H1 (cell line): ENCODE measurements around the gene PHACTR1.

ENCODE experiments used
- BRCA1 ChIP-seq: IDR thresholded peaks from 2 replicates; pipeline ENCODE4 v1.6.1; 2012; ENCODE audit warnings: low read depth, low read length, improper control_type of control experiment
- CEBPB ChIP-seq: IDR thresholded peaks from 2 replicates; pipeline ENCODE4 v1.6.1; 2012; ENCODE audit warnings: low read depth, low read length
- CTCF ChIP-seq, 3 experiments: IDR thresholded peaks; 1 replicate in 2 of 3; 2 replicates in 1 of 3; pipeline versions ENCODE4 v1.5.1 to v1.6.1; 2011; ENCODE audit warnings: low read length in 3 of 3, mild to moderate bottlenecking in 3 of 3, inconsistent platforms in 2 of 3, low read depth in 1 of 3, moderate library complexity in 1 of 3; ENCODE audit not compliant: insufficient read depth in 1 of 3; ENCODE audit errors: control extremely low read depth in 1 of 3
- EZH2 ChIP-seq: fragments of 200-600 bp; sonication (generic); IDR thresholded peaks from 2 replicates; pipeline ENCODE4 v1.7.1; 2012; ENCODE audit warnings: low read depth, mild to moderate bottlenecking, moderate library complexity, low read length, inconsistent platforms; ENCODE audit not compliant: severe bottlenecking
- JUN ChIP-seq: IDR thresholded peaks from 2 replicates; pipeline ENCODE4 v1.6.1; 2011; ENCODE audit warnings: low read depth, mild to moderate bottlenecking, improper control_type of control experiment, low read length
- NANOG ChIP-seq: IDR thresholded peaks from 2 replicates; pipeline ENCODE4 v1.6.1; 2011; ENCODE audit warnings: low read length, low read depth, mild to moderate bottlenecking, inconsistent platforms; ENCODE audit not compliant: insufficient read depth, poor library complexity, severe bottlenecking
- POLR2A ChIP-seq, 2 experiments: IDR thresholded peaks; 1 replicate in 1 of 2; 2 replicates in 1 of 2; pipeline ENCODE4 v1.6.1; 2011; ENCODE audit warnings: low read depth in 2 of 2, low read length in 2 of 2, mild to moderate bottlenecking in 2 of 2; ENCODE audit errors: control extremely low read depth in 1 of 2
- RAD21 ChIP-seq, 2 experiments: IDR thresholded peaks in 1 of 2; conservative IDR thresholded peaks in 1 of 2; 2 replicates each; pipeline ENCODE4 v1.6.1; 2011; ENCODE audit warnings: low read depth in 2 of 2, low read length in 2 of 2, improper control_type of control experiment in 1 of 2, inconsistent platforms in 1 of 2, mild to moderate bottlenecking in 1 of 2, moderate library complexity in 1 of 2
- SIN3A ChIP-seq, 2 experiments: IDR thresholded peaks in 1 of 2; conservative IDR thresholded peaks in 1 of 2; 2 replicates each; pipeline ENCODE4 v1.6.1; 2011 to 2012; ENCODE audit warnings: low read length in 2 of 2, improper control_type of control experiment in 1 of 2, low read depth in 1 of 2, mild to moderate bottlenecking in 1 of 2
- TEAD4 ChIP-seq: IDR thresholded peaks from 2 replicates; pipeline ENCODE4 v1.6.1; 2012; ENCODE audit warnings: low read depth, low read length, inconsistent platforms, mixed read lengths
- YY1 ChIP-seq: IDR thresholded peaks from 2 replicates; pipeline ENCODE4 v1.6.1; 2011; ENCODE audit warnings: low read depth, mild to moderate bottlenecking, low read length
- ZNF274 ChIP-seq: IDR thresholded peaks from 2 replicates; pipeline ENCODE4 v1.7.0; 2012; ENCODE audit warnings: low read length, borderline replicate concordance; ENCODE audit errors: extremely low read depth
- TF ChIP-seq, protein P1 (sequence below): IDR thresholded peaks from 2 replicates; pipeline ENCODE4 v1.6.1; 2012; ENCODE audit warnings: inconsistent platforms

DNA sequence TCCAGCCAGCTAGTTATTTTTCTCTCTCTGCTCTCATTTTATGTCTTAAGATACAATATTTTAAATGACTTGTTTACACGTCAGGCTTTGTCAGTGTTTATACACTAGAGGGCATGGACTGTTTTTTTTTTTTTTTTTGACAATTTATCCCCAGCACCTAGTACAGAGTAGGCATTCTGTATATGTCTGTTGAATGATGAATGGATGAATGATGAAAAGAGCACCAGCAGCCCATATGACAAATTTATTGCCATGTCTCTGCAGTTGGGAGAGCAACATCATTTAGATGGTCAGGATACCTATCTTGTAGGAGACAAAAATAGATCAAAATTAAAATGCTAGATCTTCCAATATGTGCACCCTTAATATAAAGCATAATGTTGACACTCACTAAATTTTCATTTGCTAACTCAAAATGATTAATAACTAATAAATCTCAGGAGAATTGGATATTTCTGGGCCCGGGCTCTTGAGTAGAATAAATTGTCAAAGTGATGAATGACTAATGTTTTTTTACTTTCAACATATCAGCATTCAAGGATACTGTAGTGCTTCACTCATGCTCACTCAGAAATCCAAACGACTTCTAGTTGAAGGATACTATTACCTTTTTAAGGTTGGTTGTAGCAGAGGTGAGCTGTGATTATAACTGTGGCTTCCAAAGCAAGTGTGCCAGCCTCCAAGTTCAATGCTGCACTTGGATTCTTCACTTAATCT lies 200.0 kb downstream of the PHACTR1 start:
- no peak for TF ChIP-seq YY1
- TF ChIP-seq CTCF (IDR thresholded peaks at IDR 0.05; ENCODE audit: control extremely low read depth in 1 of 3, insufficient read depth in 1 of 3, low read depth in 1 of 3, low read length in 3 of 3): no peak
- no peak for TF ChIP-seq TEAD4
- TF ChIP-seq BRCA1: no peak
- no peak for TF ChIP-seq NANOG
- no peak for TF ChIP-seq SIN3A (conservative IDR thresholded peaks at IDR 0.05 in 1 of 2, IDR thresholded peaks at IDR 0.05 in 1 of 2; ENCODE audit: low read depth in 1 of 2, low read length in 2 of 2)
- TF ChIP-seq POLR2A (IDR thresholded peaks at IDR 0.05; ENCODE audit: control extremely low read depth in 1 of 2, low read depth in 2 of 2, low read length in 2 of 2): no peak
- no peak for TF ChIP-seq EZH2
- no peak for TF ChIP-seq ZNF274
- TF ChIP-seq CEBPB: no peak
- TF ChIP-seq, protein P1, sequence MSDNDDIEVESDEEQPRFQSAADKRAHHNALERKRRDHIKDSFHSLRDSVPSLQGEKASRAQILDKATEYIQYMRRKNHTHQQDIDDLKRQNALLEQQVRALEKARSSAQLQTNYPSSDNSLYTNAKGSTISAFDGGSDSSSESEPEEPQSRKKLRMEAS: no peak
- TF ChIP-seq RAD21 (IDR thresholded peaks at IDR 0.05 in 1 of 2, conservative IDR thresholded peaks at IDR 0.05 in 1 of 2; ENCODE audit: low read depth in 2 of 2, low read length in 2 of 2): no peak
- no peak for TF ChIP-seq JUN
